ENCODE results near the gene GRPR.
A peak's percentile ranks its signal among the peaks of the same experiment; 100 is the strongest.

Gene GRPR

GRCh38 chrX:16123222-16123786 lies at the start of gene GRPR:
Gene GRPR (plus strand): TSS chrX:16123565. CDS start chrX:16123954, 389 bp downstream.
- peak; percentile 36 to 49 for DNase-seq

GRCh38 chrX:16075087-16075486 lies 48.3 kb upstream of the GRPR start:
- no peak for DNase-seq

- no peak for DNase-seq
Measured at GRCh38 chrX:16076834-16077233, 46.5 kb upstream of the GRPR start.

- no peak for DNase-seq
Measured at GRCh38 chrX:16077811-16078210, 45.6 kb upstream of the GRPR start.

- DNase-seq = no peak
Measured at GRCh38 chrX:16081357-16081756, 42.0 kb upstream of the GRPR start.

GRCh38 chrX:16082470-16083085 lies 40.8 kb upstream of the GRPR start:
- DNase-seq = no peak

GRCh38 chrX:16087076-16087475 lies 36.3 kb upstream of the GRPR start:
- no peak for DNase-seq

GRCh38 chrX:16089086-16089485 lies 34.3 kb upstream of the GRPR start:
- DNase-seq = no peak

- DNase-seq = no peak
Measured at GRCh38 chrX:16096141-16096540, 27.2 kb upstream of the GRPR start.

GRCh38 chrX:16100673-16101072 lies 22.7 kb upstream of the GRPR start:
- no peak for DNase-seq

- no peak for DNase-seq
Measured at GRCh38 chrX:16101581-16101980, 21.8 kb upstream of the GRPR start.

- DNase-seq = no peak
Measured at GRCh38 chrX:16103625-16104024, 19.7 kb upstream of the GRPR start.

GRCh38 chrX:16112428-16112827 lies 10.9 kb upstream of the GRPR start:
- DNase-seq = no peak

GRCh38 chrX:16113978-16114565 lies 9.3 kb upstream of the GRPR start:
- DNase-seq = no peak

GRCh38 chrX:16114611-16115010 lies 8.8 kb upstream of the GRPR start:
- DNase-seq = no peak

GRCh38 chrX:16119353-16120220 lies 3.8 kb upstream of the GRPR start:
- DNase-seq = no peak

- DNase-seq = no peak
Measured at GRCh38 chrX:16120431-16120830, 2.9 kb upstream of the GRPR start.

- DNase-seq = no peak
Measured at GRCh38 chrX:16124201-16124600, 836 bp downstream of the GRPR start.

GRCh38 chrX:16125520-16126149 lies 2.3 kb downstream of the GRPR start:
- DNase-seq = no peak

GRCh38 chrX:16130707-16131106 lies 7.3 kb downstream of the GRPR start:
- no peak for DNase-seq

- no peak for DNase-seq
Measured at GRCh38 chrX:16134936-16135335, 11.6 kb downstream of the GRPR start.

- no peak for DNase-seq
Measured at GRCh38 chrX:16136080-16136479, 12.7 kb downstream of the GRPR start.

GRCh38 chrX:16137416-16138107 lies 14.2 kb downstream of the GRPR start:
- DNase-seq = no peak
